ENCODE measurements around the gene STK24. TPM values are rescaled to one million over a fixed set of nuclear protein-coding genes. Genes with fewer than 3 reads are reported as not detected.

The STK24 gene
- total RNA-seq, 1 experiment from 2014 or later, result 84.8 TPM

DNA sequence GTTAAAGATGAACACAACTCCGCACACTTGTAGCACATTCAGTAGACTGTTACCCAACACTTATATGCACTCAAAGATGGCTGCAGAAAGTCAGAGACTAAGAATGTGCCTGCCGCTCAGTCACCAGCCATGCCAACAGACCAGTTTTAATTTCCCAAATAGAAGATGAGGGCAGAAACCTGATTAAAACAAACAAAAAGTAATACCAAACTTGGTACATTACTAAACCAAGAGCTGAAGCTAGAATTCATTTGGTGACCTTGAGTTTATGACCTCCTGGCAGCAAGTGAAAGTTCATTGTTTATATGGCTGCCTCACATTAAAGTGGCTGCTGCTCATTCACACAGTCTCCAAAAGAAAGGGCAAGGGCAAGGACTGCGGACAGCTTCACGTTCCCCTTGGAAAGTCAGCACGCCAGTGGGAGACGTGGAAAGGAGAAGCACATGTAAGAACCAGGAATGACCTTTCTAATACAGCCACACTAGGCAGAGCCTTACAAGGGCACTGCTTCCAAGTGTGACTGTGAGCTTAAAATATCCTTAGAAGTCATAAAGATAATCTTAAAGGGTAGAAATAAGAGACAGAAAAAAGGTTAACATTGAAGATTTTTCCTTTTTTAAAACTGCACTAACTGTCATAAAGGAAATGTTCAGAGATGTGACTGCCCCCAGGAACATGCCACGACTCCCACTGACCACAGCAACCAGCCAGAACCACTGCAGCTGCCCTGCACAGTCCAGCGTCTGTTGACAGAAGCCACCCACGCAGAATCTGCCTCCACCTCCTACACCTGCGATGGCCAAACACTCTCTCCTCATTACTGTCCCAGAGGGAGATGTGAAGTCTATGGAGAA is 73.5 kb downstream of the STK24 start:
- BruUV-seq (replicated peaks), result no TSS peak
- no peaks in the 10 kb centered on the region for H3K9me3 ChIP-seq (ENCODE audit: low read depth, low read length, poor library complexity, severe bottlenecking)
- intact Hi-C loops (cut with micrococcal nuclease; ENCODE audit: unreplicated experiment), result no loop called here
- no peaks in the 10 kb centered on the region for H3K27me3 ChIP-seq (replicated peaks; ENCODE audit: insufficient read depth, low read depth, low read length, poor library complexity)
- H3K4me3 ChIP-seq (ENCODE audit: low read depth, low read length, poor library complexity, severe bottlenecking), result no peak overlapping the region
- ChIA-PET POLR2A (ENCODE audit: low non-redundant PET) (no interaction called here), CTCF (no interaction called here)
- H3K4me1 ChIP-seq (ENCODE audit: insufficient read depth, low read length, poor library complexity, severe bottlenecking), result peaks cover 30% of the 10 kb centered on the region
- DNase-seq (ENCODE audit: low spot score), result no peak
- no peaks in the 10 kb centered on the region for H3K36me3 ChIP-seq (ENCODE audit: insufficient read depth, low read length, poor library complexity, severe bottlenecking)
- H3K27ac ChIP-seq (ENCODE audit: low read depth, low read length, poor library complexity, severe bottlenecking), result no peak overlapping the region
- TF ChIP-seq, protein P1, sequence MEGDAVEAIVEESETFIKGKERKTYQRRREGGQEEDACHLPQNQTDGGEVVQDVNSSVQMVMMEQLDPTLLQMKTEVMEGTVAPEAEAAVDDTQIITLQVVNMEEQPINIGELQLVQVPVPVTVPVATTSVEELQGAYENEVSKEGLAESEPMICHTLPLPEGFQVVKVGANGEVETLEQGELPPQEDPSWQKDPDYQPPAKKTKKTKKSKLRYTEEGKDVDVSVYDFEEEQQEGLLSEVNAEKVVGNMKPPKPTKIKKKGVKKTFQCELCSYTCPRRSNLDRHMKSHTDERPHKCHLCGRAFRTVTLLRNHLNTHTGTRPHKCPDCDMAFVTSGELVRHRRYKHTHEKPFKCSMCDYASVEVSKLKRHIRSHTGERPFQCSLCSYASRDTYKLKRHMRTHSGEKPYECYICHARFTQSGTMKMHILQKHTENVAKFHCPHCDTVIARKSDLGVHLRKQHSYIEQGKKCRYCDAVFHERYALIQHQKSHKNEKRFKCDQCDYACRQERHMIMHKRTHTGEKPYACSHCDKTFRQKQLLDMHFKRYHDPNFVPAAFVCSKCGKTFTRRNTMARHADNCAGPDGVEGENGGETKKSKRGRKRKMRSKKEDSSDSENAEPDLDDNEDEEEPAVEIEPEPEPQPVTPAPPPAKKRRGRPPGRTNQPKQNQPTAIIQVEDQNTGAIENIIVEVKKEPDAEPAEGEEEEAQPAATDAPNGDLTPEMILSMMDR (conservative IDR thresholded peaks at IDR 0.05; ENCODE audit: low read depth, low read length), result no peak
- TF ChIP-seq EZH2 (IDR thresholded peaks at IDR 0.05; ENCODE audit: borderline replicate concordance, low read depth, low read length, poor library complexity, severe bottlenecking), result no peak

DNA sequence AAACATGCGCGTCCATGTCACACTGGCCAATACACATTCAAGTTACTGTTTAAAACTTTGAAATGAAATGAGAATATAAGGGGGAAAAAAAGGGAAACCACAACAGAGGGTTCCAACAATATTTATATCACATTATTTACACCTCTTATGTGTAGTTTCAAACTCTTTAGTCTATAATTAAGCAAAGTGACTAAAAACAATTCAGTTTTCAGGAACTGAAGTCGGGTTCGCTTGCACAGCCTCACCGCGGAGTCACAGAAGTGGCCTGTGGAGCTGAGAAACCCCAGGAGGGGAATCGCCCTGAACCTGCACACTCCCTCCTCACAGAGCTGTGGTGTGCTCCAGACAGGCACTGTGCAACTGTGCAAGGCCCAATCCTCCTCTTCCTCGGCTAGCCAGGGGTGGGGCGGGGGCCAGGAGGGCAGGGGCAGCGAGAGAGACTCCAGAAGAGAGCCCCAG is 75.9 kb downstream of the STK24 start:
- H3K36me3 ChIP-seq (ENCODE audit: insufficient read depth, low read length, poor library complexity, severe bottlenecking), result no peaks in the 10 kb centered on the region
- intact Hi-C loops (cut with micrococcal nuclease; ENCODE audit: unreplicated experiment), result no loop called here
- H3K4me1 ChIP-seq (ENCODE audit: insufficient read depth, low read length, poor library complexity, severe bottlenecking), result peaks cover 15% of the 10 kb centered on the region
- ChIA-PET POLR2A (ENCODE audit: low non-redundant PET) (no interaction called here), CTCF (no interaction called here)
- H3K27ac ChIP-seq (ENCODE audit: low read depth, low read length, poor library complexity, severe bottlenecking), result no peak overlapping the region
- TF ChIP-seq, protein P1 (conservative IDR thresholded peaks at IDR 0.05; ENCODE audit: low read depth, low read length), result no peak
- no peak for TF ChIP-seq EZH2 (IDR thresholded peaks at IDR 0.05; ENCODE audit: borderline replicate concordance, low read depth, low read length, poor library complexity, severe bottlenecking)
- no peak overlapping the region for H3K4me3 ChIP-seq (ENCODE audit: low read depth, low read length, poor library complexity, severe bottlenecking)
- no peak for DNase-seq (ENCODE audit: low spot score)
- H3K9me3 ChIP-seq (ENCODE audit: low read depth, low read length, poor library complexity, severe bottlenecking), result no peaks in the 10 kb centered on the region
- no peaks in the 10 kb centered on the region for H3K27me3 ChIP-seq (replicated peaks; ENCODE audit: insufficient read depth, low read depth, low read length, poor library complexity)
- BruUV-seq (replicated peaks), result no TSS peak

DNA sequence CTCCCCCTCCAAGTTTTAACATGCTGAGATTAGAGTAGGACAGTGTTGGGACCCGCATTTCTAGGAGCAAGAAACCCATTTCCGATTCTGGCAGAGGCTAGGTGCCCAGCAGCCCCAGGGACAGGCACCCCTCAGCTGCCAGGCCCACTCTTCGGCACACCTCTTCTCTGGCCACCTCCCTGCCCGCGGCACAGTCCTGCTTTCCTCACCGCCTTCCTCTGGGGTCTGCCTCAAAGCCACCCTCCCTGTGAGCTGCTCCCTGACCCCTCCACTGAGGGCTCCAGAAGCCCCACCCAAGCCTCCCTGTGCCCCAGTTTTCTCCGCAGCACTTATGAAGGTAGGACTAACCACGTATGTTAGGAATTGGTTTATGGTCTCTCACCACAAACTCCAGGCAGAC is 79.9 kb downstream of the STK24 start:
- H3K27me3 ChIP-seq (replicated peaks; ENCODE audit: insufficient read depth, low read depth, low read length, poor library complexity), result no peaks in the 10 kb centered on the region
- intact Hi-C loops (cut with micrococcal nuclease; ENCODE audit: unreplicated experiment), result no loop called here
- H3K9me3 ChIP-seq (ENCODE audit: low read depth, low read length, poor library complexity, severe bottlenecking), result no peaks in the 10 kb centered on the region
- no TSS peak for BruUV-seq (replicated peaks)
- H3K36me3 ChIP-seq (ENCODE audit: insufficient read depth, low read length, poor library complexity, severe bottlenecking), result no peaks in the 10 kb centered on the region
- ChIA-PET CTCF (no interaction called here), POLR2A (ENCODE audit: low non-redundant PET) (no interaction called here)
- H3K4me3 ChIP-seq (ENCODE audit: low read depth, low read length, poor library complexity, severe bottlenecking), result no peak overlapping the region
- peaks cover 32% of the 10 kb centered on the region for H3K4me1 ChIP-seq (ENCODE audit: insufficient read depth, low read length, poor library complexity, severe bottlenecking)
- DNase-seq (ENCODE audit: low spot score), result no peak
- TF ChIP-seq EZH2 (IDR thresholded peaks at IDR 0.05; ENCODE audit: borderline replicate concordance, low read depth, low read length, poor library complexity, severe bottlenecking), result no peak
- TF ChIP-seq, protein P1 (conservative IDR thresholded peaks at IDR 0.05; ENCODE audit: low read depth, low read length), result no peak
- H3K27ac ChIP-seq (ENCODE audit: low read depth, low read length, poor library complexity, severe bottlenecking), result no peak overlapping the region

Data from A673 (cell line).